IMR-90 (cell line): ENCODE results near the gene PKD1. TPM values are rescaled to one million over a fixed set of nuclear protein-coding genes. Genes with fewer than 3 reads are reported as not detected.

ENCODE experiments used
- ATAC-seq: fragments of 200-7000 bp; cut with Tn5 transposase; 2 replicates; pipeline ENCODE4 v1.9.1; 2020; ENCODE audit warnings: low read depth, mild to moderate bottlenecking, moderate library complexity
- BruUV-seq: library from RNA; stranded (reverse); fragments of 400-500 nt; replicated peaks from 2 replicates; lab custom pipeline; 2021; lab: Mats Ljungman, UMichigan
- CTCF ChIA-PET: fragments of 300-600 bp; formaldehyde crosslinking; extraction: SDS; loops from one replicate; lab custom pipeline; 2021; ENCODE audit warnings: antibody characterized with exemption; lab: Yijun Ruan, JAX
- POLR2A ChIA-PET: fragments of 300-600 bp; sonication (Branson Sonifier 250); formaldehyde crosslinking; loops from one replicate; lab custom pipeline; 2022; ENCODE audit warnings: antibody characterized with exemption; ENCODE audit not compliant: unreplicated experiment; lab: Charles Lee
- DNase-seq: peaks from one replicate; pipeline ENCODE4 v3.0.0; 2013
- H2AFZ ChIP-seq: replicated peaks from 2 replicates; pipeline ENCODE3; 2013; ENCODE audit warnings: low read length, mild to moderate bottlenecking; ENCODE audit not compliant: poor library complexity
- H2AK5ac ChIP-seq: 2 replicates; pipeline ENCODE4 v1.6.1; 2013; ENCODE audit warnings: low read depth, low read length, inconsistent platforms
- H2AK9ac ChIP-seq: replicated peaks from 2 replicates; pipeline ENCODE3; 2013; ENCODE audit warnings: mild to moderate bottlenecking, low read depth, low read length, moderate library complexity; ENCODE audit not compliant: poor library complexity
- H2BK120ac ChIP-seq: 2 replicates; pipeline ENCODE4 v1.6.1; 2013; ENCODE audit warnings: low read depth, low read length, inconsistent platforms
- H2BK15ac ChIP-seq: 3 replicates; pipeline ENCODE4 v1.6.1; 2013; ENCODE audit warnings: low read depth, low read length, inconsistent platforms
- H2BK20ac ChIP-seq: 2 replicates; pipeline ENCODE4 v1.6.1; 2013; ENCODE audit warnings: low read depth, mild to moderate bottlenecking, inconsistent platforms, low read length, moderate library complexity
- H2BK5ac ChIP-seq: 2 replicates; pipeline ENCODE4 v1.6.1; 2013; ENCODE audit warnings: mild to moderate bottlenecking, low read depth, low read length, inconsistent platforms; ENCODE audit not compliant: poor library complexity, severe bottlenecking
- H3K14ac ChIP-seq: replicated peaks from 2 replicates; pipeline ENCODE4 v1.6.1; 2013; ENCODE audit warnings: low read depth, low read length, inconsistent platforms
- H3K18ac ChIP-seq: 2 replicates; pipeline ENCODE4 v1.6.1; 2013; ENCODE audit warnings: low read depth, low read length, control low read depth
- H3K23ac ChIP-seq: 2 replicates; pipeline ENCODE4 v1.6.1; 2013; ENCODE audit warnings: low read depth, low read length, inconsistent platforms
- H3K27ac ChIP-seq: 2 replicates; pipeline ENCODE4 v1.5.1; 2013; ENCODE audit warnings: mild to moderate bottlenecking, control low read depth, low read length; ENCODE audit not compliant: insufficient read depth
- H3K27me3 ChIP-seq: 2 replicates; pipeline ENCODE4 v1.6.1; 2013; ENCODE audit warnings: low read length; ENCODE audit not compliant: control insufficient read depth, insufficient read depth
- H3K36me3 ChIP-seq: 2 replicates; pipeline ENCODE4 v1.6.1; 2013; ENCODE audit warnings: low read length, mixed read lengths; ENCODE audit not compliant: control insufficient read depth, insufficient read depth
- H3K4ac ChIP-seq: 2 replicates; pipeline ENCODE4 v1.6.1; 2013; ENCODE audit warnings: low read depth, low read length, inconsistent platforms
- H3K4me1 ChIP-seq: 2 replicates; pipeline ENCODE4 v1.6.1; 2013; ENCODE audit warnings: low read length, mixed read lengths; ENCODE audit not compliant: control insufficient read depth, insufficient read depth
- H3K4me2 ChIP-seq: 2 replicates; pipeline ENCODE4 v1.6.1; 2013; ENCODE audit warnings: low read depth, mild to moderate bottlenecking, control low read depth, low read length, moderate library complexity
- H3K4me3 ChIP-seq: 2 replicates; pipeline ENCODE4 v1.5.1; 2013; ENCODE audit warnings: low read depth, mild to moderate bottlenecking, control low read depth, low read length, moderate library complexity; ENCODE audit not compliant: insufficient read depth
- H3K56ac ChIP-seq: 2 replicates; pipeline ENCODE4 v1.6.1; 2013; ENCODE audit warnings: low read length, inconsistent platforms; ENCODE audit not compliant: insufficient read depth; ENCODE audit errors: extremely low read depth
- H3K79me1 ChIP-seq, 2 experiments: 2 replicates each; pipeline ENCODE4 v1.6.1; 2013; ENCODE audit warnings: low read length in 2 of 2, inconsistent platforms in 1 of 2, low read depth in 1 of 2
- H3K9ac ChIP-seq: 2 replicates; pipeline ENCODE4 v1.6.1; 2013; ENCODE audit warnings: low read depth, low read length, control low read depth
- H3K9me1 ChIP-seq: 2 replicates; pipeline ENCODE4 v1.6.1; 2013; ENCODE audit warnings: low read length, inconsistent platforms; ENCODE audit not compliant: insufficient read depth
- H3K9me3 ChIP-seq: 2 replicates; pipeline ENCODE4 v1.6.1; 2013; ENCODE audit warnings: low read length; ENCODE audit not compliant: control insufficient read depth, insufficient read depth
- H4K20me1 ChIP-seq: 2 replicates; pipeline ENCODE4 v1.6.1; 2013; ENCODE audit warnings: low read length, inconsistent platforms; ENCODE audit not compliant: insufficient read depth
- H4K5ac ChIP-seq: 2 replicates; pipeline ENCODE4 v1.6.1; 2013; ENCODE audit warnings: mild to moderate bottlenecking, low read depth, low read length, control low read depth
- H4K8ac ChIP-seq, 2 experiments: 2 replicates each; pipeline ENCODE4 v1.6.1; 2013; ENCODE audit warnings: low read depth in 2 of 2, low read length in 2 of 2, control low read depth in 1 of 2, inconsistent platforms in 1 of 2
- H4K91ac ChIP-seq: 2 replicates; pipeline ENCODE4 v1.6.1; 2013; ENCODE audit warnings: low read depth, low read length, inconsistent platforms; ENCODE audit not compliant: insufficient read depth
- BHLHE40 ChIP-seq: fragments of 150-350 bp; IDR thresholded peaks from 2 replicates; pipeline ENCODE4 v1.6.1; 2016; ENCODE audit warnings: mild to moderate bottlenecking, low read depth, low read length
- MAFK ChIP-seq: IDR thresholded peaks from 2 replicates; pipeline ENCODE4 v1.6.1; 2012; ENCODE audit warnings: low read depth, low read length, improper control_type of control experiment
- SMC3 ChIP-seq: fragments of 150-350 bp; IDR thresholded peaks from 2 replicates; pipeline ENCODE4 v1.6.1; 2016; ENCODE audit warnings: low read depth, mild to moderate bottlenecking, antibody characterized with exemption, low read length, moderate library complexity
- WGBS, 2 experiments: methylation state at CpG; one replicate each; pipeline versions ENCODE4 v1.1.5 to v1.1.7; 2013; ENCODE audit warnings: missing lambda C conversion rate in 2 of 2; ENCODE audit not compliant: insufficient read length in 1 of 2; ENCODE audit errors: extremely low coverage in 2 of 2; 5-methylcytosine and 5-hydroxymethylcytosine counted together
- dilution Hi-C: fragments of 300-500 bp; cut with HindIII; formaldehyde crosslinking; loops from one replicate; pipeline ENCODE4 v1.14.3; 2018; ENCODE audit warnings: low sequenced_read_pairs; ENCODE audit not compliant: unreplicated experiment
- in situ Hi-C: fragments of 300-500 bp; cut with MboI; formaldehyde crosslinking; loops from 3 replicates; pipeline ENCODE4 v1.14.3; 2019; ENCODE audit warnings: low sequenced_read_pairs, inconsistent platforms, mixed read lengths
- intact Hi-C: fragments of 100-400 bp; cut with micrococcal nuclease; formaldehyde crosslinking; loops from 2 replicates; pipeline ENCODE4 v1.10.0; 2022
- polyA plus RNA-seq, 3 experiments: library from polyadenylated mRNA; depleted of rRNA; stranded (reverse); fragments of >200 nt; gene quantifications; 2 replicates each; pipeline ENCODE4 v1.2.3, GENCODE V29; 2012; ENCODE audit warnings: low replicate concordance in 1 of 3
- total RNA-seq: library from RNA; depleted of rRNA; stranded (reverse); fragments of >200 nt; gene quantifications from 2 replicates; pipeline ENCODE4 v1.2.3, GENCODE V29; 2012
- TF ChIP-seq, protein P1 (sequence below): fragments of 150-350 bp; IDR thresholded peaks from 2 replicates; pipeline ENCODE4 v1.6.1; 2017; ENCODE audit warnings: mild to moderate bottlenecking, antibody characterized with exemption, low read length, low read depth

The PKD1 gene
- total and polyA plus RNA-seq, 2 of the 4 experiments (the other 2 are of a cell fraction) = 7.9 to 97.3 TPM

DNA sequence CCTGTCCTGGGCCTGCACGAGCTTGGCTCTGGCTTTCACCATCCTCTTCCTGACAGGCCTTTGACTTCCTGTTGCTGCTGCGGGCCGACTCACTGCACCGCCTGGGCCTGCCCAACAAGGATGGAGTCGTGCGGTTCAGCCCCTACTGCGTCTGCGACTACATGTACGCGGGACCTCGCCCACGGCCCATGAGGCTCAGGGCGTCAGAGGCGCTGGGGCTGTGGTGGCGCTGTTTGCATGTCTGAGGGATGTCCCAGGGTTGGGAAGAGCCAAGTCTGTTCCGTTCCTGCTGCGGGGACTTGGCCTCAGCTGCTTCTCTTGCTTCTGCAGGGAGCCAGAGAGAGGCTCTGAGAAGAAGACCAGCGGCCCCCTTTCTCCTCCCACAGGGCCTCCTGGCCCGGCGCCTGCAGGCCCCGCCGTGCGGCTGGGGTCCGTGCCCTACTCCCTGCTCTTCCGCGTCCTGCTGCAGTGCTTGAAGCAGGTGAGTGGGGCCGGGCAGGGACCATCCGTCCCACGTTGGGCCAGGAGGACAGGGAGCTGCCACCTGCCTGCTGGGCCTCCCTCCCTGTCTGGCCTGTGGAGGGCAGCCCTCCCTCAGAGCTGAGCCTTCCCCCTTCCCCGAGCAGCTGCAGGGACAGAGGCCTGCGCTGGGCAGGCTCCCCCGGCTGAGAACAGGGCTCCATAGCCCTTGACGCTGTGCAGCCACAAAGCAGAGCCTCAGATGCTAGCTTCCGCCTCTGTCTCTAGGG lies 64.1 kb downstream of the PKD1 start (continued):
- TF ChIP-seq BHLHE40 = no peak

DNA sequence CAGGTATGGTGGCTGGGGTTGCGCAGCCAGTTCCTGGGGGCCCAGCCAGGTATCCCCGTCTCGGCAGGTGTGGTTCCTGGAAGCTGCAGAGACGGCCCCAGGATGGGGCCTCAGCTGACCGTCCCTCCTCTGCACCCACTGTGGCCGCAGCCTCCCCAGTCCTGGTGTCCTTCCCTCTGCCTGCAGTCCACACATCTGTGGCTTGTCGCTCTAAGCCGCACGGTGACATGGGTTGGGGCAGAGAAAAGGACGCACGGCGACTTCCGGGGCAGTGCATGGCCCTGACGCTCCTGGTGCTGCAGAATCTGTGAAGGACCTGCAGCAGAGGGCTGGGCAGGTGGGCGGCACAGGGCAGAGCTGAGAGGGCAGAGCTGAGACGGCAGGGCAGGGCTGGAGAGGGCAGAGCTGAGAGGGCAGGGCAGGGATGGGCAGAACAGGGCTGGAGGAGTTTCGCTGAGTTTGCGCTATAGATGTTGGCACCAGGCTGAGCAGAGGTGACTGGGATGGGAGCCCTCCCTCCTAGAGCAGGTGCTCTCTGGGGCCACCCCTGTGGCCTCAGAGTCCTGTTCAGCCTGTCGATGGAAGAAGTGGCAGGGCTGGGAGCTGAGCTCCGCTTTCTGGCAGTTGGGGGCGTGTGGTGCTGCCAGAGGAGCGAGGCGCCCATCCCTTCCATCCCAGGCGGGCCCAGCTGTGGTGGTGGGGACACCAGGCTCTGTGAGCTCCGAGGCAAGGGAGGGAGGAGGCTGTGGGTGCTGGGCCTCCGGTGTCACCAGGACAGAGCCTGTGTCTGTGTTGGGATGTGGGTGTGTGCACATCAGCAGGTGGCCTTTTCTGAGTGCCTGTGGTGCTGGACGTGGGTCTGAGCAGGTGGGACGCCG lies 64.9 kb downstream of the PKD1 start:
- Histone ChIP-seq H3K27ac (no peak overlapping the region), H2BK20ac (no peak overlapping the region), H3K9ac (no peak overlapping the region), H3K56ac (no peak overlapping the region), H4K91ac (no peak overlapping the region), H2AK9ac (peak overlapping the region; percentile 28), H3K9me1 (0 out of 2 replicates have a peak, but pooled peaks cover 5% of the 10 kb centered on the region), H3K4me2 (no peak overlapping the region), H2BK5ac (no peak overlapping the region), H2AK5ac (no peak overlapping the region), H2BK120ac (no peak overlapping the region), H3K23ac (no peak overlapping the region), H4K20me1 (no peaks in the 10 kb centered on the region; the same call in 1 of the 2 replicates), H3K14ac (no peak overlapping the region), H3K27me3 (no peaks in the 10 kb centered on the region), H4K5ac (no peak overlapping the region), H3K79me1 (no peaks in the 10 kb centered on the region; a peak in 2 of 4 replicates), H3K4me1 (no peaks in the 10 kb centered on the region), H3K36me3 (peaks cover 64% of the 10 kb centered on the region), H3K4ac (no peak overlapping the region), H3K9me3 (no peaks in the 10 kb centered on the region), H2AFZ (no peak overlapping the region), H3K4me3 (no peak overlapping the region), H4K8ac (no peak overlapping the region), H3K18ac (no peak overlapping the region), H2BK15ac (no peak overlapping the region)
- dilution Hi-C loops (no loop called here), intact Hi-C loops (no loop called here), in situ Hi-C loops (no loop called here)
- no peak for DNase-seq
- no peak for ATAC-seq
- TF ChIP-seq, protein P1, sequence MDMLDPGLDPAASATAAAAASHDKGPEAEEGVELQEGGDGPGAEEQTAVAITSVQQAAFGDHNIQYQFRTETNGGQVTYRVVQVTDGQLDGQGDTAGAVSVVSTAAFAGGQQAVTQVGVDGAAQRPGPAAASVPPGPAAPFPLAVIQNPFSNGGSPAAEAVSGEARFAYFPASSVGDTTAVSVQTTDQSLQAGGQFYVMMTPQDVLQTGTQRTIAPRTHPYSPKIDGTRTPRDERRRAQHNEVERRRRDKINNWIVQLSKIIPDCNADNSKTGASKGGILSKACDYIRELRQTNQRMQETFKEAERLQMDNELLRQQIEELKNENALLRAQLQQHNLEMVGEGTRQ = no peak
- TF ChIP-seq MAFK = peak; percentile 49
- TF ChIP-seq SMC3 = no peak
- WGBS, 2 experiments = 96% methylated on average over 12 of the region's 29 CpGs; no CpG with 5 or more reads in 1 of the 2 experiments
- CTCF ChIA-PET = no interaction called here
- POLR2A ChIA-PET = no interaction called here
- BruUV-seq = no TSS peak
